GM21381 (cell line): ENCODE data around the gene CTXND2.
"Not testable (repeated sequence)": the region's sequence is repeated elsewhere in the genome, so short reads cannot be mapped to it uniquely, and the experiment has no call there.

Experiments used
- ATAC-seq: cut with Tn5 transposase; IDR thresholded peaks from one replicate; pipeline ENCODE4 v1.9.1; 2021; ENCODE audit warnings: mild to moderate bottlenecking, moderate library complexity; ENCODE audit not compliant: unreplicated experiment

The CTXND2 gene

DNA sequence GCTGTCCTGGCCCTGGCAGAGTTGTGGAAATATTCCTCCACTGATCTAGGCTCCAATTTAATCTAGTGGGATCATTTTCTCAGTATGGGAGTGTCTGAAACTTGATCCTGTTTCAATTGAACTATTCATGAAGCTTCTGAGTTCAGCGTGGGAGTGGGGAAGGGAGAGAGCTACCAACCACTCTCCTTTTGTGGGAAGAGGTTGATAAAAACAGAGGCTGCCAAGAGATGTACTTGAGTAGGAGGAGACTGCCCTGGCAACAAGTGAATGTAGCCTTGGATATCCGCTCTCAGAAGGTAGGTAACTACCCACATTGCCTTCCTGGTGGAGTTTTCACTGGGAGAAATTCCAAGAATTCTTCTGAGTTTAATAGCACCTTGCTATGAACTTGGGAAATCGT is at the start of gene CTXND2:
Gene CTXND2 (plus strand): TSS at position 119 of the 400 bp plus-strand sequence. CDS start 25,179 bp downstream, outside the sequence.
- ATAC-seq: no peak

DNA sequence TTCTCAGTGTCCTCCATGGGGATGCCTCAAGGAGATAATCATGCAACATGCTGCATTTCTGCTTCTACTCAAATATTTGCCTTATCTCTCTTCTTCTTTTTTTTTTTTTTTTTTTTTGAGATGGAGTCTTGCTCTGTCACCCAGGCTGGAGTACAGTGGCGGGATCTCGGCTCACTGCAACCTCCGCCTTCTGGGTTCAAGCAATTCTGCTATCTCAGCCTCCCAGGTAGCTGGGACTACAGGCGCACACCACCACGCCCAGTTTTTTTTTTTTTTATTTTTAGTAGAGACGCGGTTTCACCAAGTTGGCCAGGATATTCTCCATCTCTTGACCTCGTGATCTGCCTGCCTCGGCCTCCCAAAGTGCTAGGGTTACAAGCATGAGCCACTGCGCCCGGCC is 46.1 kb upstream of the CTXND2 start:
- not testable (repeated sequence) for ATAC-seq

DNA sequence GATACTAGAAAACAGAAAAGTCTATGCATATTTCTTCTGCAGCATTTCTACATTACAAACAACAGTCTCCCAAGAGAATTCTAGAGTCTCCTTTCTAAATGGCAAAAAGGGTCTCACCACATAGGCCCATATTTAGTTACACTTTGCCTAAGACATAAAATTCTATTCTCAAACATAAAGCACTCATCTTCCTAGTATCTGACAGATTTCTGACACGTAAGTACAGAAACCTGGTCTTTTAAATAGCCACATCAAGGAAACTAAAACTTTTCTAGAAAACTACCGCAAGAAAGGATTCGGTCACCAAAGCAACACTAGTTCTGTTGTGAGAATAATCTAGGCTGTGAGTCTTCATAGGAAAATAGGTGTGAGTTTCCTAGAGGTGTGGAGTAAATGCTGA is 45.3 kb upstream of the CTXND2 start:
- no peak for ATAC-seq

DNA sequence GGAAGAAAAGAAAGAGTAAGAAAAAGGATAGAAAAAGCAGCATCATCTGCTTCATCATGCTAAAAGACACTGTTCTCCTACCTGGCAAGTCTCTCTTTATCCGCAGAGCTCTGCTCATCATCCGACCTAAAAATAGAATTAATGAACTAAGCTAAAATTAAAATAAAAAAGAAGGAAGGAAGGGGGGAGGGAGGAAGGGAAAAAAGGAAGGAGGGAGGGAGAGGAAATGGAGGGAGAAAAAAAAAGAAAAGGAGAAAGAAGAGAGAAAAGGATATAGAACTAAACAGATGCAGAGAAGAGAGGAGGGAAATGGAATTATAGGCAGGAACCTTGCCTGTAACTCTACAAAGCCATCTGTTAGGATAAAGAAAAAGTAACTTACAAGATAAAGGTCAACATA is 44.6 kb upstream of the CTXND2 start:
- no peak for ATAC-seq

DNA sequence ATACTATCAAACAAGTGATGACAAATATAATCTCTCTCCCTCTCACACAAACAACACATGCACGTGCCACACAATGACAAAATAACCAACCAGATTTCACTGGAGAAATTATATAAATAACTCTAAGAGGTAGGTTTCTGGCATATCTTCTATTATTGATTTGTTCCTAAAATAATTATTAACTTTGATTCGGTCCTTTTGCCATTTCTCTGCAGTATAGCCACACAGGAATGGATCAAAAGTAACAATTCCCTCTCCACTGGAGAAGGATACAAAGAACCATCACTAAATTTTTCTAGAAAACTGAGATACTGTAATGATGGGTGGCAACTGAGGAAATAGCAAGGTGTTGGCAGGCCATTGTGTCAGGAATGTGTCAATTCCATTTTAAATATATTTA is 44.0 kb upstream of the CTXND2 start:
- ATAC-seq: no peak

DNA sequence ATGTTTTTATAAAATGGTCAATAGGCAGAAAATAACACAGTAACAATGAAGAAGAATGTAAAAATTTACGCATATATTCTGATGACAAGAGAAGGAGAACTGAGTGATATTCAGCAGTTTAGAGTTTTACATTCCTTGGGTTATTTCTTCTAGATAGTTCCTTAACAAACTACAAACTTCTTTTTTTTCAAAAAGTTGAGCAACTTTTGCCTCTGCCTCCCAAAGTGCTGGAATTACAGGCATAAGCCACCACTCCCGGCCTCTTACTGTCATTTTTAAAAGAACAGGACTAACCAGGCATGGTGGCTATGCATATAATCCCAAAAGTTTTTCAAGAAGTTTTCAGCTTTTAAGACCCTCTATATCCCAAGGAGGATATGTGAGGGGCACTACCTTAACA is 43.5 kb upstream of the CTXND2 start:
- no peak for ATAC-seq

DNA sequence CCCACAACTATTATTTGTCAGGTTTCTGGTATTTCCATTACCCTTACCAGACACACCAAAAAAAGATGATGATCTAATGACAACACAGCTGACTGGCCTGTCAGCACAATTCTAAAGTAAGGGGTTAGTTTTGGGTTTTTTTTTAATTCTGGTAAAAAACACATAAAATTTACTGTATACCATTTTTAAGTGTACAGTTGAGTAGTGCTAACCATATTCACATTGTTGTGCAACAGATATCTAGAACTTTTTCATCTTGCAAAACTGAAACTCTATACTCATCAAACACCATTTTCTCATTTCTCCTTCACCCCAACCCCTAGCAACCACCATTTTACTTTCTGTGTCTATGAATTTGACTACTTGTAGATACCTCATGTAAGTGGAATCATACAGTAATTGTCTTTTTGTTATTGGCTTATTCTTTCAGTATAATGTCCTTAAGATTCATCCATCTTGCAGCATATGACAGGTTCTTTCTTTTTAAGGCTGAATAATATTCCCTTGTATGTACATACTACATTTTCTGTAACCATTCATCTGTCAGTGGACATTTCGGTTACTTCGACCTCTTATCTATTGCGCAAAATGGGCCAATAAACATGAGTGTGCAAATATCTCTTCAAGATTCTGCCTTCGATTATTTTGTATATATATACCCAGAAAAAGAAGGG is 40.3 kb upstream of the CTXND2 start:
- no peak for ATAC-seq

DNA sequence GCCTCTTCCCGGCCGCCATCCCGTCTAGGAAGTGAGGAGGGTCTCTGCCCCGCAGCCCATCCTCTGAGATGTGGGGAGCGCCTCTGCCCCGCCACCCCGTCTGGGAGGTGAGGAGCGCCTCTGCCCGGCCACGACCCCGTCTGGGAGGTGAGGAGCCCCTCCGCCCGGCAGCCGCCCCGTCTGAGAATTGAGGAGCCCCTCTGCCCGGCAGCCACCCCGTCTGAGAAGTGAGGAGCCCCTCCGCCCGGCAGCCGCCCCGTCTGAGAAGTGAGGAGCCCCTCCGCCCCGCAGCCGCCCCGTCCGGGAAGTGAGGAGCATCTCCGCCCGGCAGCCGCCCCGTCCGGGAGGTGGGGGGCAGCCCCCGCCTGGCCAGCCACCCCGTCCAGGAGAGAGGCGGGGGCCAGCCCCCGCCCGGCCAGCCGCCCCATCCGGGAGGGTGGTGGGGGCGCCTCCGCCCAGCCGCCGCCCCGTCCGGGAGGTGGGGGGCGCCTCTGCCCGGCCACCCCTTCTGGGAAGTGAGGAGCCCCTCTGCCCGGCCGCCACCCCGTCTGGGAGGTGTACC is 36.1 kb upstream of the CTXND2 start:
- not testable (repeated sequence) for ATAC-seq

DNA sequence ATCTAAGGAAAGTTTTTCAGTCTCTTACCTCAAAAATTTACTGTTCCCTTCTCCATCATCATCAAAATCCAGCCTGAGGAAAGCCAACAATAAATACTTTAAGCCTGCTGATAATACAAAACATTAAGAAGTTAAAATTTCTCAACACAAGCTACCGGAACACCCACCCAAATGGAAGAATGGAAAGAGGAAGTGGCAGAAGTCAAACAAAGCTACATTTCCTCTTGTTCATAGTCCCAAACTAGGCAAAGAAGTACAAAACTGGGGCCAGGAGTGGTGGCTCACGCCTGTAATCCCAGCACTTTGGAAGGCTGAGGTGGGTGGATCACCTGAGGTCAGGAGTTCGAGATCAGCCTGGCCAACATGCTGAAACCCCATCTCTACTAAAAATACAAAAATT is 34.2 kb upstream of the CTXND2 start:
- ATAC-seq: not testable (repeated sequence)

DNA sequence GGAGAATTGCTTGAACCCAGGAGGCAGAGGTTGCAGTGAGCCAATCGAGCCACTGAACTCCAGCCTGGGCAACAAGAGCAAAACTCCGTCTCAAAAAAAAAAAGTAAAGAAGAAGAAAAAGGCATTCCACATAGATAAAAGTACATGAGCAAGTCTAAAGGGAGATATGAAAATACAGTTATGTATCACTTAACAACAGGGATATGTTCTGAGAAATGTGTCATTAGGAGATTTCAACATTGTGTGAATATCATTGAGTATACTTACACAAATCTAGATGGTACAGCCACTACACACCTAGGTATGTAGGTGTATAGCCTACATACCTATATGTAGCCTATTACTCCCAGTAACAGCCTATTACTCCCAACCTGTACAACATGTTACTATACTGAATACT is 23.2 kb upstream of the CTXND2 start:
- no peak for ATAC-seq

DNA sequence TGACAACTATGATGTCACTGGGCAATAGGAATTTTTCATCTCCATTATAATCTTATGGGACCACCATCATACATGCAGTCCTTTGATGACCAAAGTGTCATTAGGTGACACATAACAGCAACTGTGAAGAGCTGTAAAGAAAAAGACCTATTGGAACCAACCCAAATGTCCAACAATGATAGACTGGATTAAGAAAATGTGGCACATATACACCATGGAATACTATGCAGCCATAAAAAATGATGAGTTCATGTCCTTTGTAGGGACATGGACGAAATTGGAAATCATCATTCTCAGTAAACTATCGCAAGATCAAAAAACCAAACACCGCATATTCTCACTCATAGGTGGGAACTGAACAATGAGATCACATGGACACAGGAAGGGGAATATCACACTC is 22.7 kb upstream of the CTXND2 start:
- ATAC-seq: not testable (repeated sequence)

DNA sequence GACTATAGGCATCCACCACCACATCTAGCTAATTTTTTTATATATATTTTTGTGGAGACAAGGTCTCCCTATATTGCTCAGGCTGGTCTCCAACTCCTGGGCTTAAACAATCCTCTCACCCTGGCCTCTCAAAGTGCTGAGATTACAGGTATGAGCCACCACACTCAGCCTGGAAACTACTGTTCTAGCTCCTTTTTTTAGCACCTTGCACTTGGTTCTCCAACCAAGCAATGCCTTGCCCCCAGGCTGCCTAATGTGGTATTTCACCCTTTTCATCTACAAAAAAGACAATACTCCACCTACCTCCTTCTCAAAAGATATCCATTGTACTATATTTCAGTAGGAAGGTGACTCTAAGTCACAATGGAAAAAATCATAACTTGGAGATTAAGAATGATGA is 17.3 kb upstream of the CTXND2 start:
- ATAC-seq: no peak

DNA sequence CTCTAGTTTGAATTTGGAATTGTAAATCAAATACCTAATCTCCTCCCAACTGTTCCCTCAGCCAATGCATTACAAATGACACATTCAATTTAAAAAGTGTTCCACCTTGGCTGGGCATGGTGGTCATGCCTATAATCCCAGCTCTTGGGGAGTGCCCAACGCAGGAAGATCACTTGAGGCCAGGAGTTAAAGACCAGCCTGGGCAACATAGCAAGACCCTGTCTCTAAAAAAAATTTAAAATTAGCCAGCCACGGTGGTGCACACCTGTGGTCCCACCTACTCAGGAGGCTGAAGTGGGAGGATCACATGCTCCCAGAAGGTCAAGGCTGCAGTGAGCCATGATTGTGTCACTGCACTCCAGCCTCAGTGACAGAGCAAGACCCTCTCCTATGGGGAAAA is 14.4 kb upstream of the CTXND2 start:
- no peak for ATAC-seq

DNA sequence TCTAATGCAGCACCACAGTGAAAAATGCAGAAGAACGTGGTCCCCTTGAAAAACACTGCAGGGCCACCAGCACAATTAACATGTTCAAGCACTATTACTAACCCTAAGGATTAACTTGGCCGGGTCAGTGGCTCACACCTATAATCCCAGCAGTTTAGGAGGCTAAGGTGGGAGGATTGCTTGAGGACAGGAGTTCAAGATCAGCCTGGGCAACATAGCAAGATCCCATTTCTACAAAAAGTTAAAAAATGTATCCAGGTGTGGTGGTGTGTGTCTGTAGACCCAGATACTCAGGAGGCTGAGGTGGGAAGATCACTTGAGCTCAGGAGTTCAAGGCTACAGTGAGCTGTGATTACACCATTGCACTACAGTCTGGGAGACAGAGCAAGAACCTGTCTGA is 13.4 kb upstream of the CTXND2 start:
- no peak for ATAC-seq

DNA sequence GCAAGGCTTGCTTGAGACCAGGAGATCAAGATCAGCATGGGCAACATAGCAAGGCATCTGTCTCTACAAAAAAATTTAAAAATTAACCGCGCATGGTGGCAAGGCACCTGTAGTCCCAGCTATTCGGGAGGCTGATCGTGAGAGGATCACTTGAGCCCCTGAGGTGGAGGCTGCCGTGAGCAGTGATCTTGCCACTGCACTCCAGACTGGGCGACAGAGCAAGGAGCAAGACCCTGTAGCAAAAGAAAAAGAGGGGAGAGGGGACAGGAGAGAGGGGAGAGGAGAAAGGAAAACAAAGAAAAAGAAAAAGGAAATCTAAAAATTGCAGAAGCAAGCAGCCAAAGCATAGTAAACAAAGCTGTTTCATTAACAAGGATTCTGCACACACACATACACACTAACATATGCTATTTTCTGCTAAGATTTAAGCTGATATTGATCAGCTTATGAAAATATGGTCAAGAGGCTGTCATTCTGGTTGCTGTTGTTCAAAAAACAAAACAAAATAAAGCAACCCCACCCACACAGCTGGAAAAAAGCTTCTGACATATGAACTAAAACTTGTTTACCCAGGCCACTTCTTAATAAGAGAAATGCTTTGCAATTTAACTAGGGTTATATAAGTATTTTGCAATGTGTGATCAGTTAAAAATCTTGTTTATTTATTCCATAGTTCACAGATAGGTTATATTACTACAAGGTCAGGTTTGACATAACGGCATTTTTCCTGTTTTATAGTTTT is 12.3 kb upstream of the CTXND2 start:
- ATAC-seq: no peak

DNA sequence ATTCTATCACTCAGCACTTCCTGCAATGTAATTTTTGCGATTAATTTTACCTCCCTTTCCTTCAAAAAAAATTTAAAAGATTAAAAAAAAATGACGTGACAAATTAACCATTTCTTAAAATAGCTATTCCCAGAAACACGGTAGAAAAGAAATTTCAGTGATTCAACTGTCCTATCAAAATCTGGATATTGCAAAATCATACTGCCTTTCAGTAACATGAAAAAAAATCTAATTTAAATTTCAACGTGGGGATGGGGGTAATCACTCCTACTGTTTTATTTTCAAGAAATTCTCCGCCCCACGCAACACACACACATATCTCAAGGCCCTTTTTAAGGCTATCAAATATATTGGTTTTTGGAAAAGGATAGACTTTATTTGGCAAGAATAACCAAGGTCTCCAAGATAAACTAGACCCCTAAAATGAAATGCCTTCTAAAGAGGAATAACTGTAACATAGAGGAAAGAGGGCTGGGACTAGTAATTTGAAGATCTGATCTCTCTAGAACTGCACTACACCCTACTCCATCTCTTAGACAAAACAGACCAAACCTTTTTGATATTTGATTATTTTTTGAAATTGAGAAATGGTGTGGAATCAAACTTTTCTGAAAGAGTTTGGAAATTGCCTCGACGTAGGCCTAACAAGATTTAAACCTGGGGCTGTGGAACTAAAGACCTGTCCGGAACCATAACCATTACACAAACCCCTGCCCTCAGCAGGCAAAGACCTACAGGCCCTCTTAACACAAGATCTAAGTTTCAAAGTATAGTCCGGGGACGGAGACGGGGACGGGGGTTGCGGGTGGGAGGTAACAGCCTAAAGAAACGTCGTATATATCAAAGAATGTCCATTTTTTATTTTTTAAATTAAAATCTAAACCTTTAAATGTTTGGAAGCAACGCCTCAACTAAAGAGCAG is 11.5 kb upstream of the CTXND2 start:
- no peak for ATAC-seq

DNA sequence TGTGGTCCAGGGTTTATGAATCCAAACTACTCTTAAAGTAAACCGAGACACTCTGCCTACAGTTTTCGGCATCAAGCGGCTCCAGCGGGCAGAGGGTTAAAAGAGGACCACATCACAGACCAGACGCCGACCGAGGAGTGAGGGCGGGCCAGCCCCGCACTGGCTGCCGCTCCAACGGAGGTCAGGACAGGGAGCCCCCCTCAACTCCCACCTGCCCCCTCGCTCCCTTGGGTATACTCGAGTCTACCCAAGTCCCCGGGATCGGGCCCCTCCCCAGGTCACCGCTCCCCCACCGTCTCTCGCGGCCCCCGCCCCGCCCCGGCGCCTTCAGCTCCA is 10.8 kb upstream of the CTXND2 start:
- no peak for ATAC-seq

DNA sequence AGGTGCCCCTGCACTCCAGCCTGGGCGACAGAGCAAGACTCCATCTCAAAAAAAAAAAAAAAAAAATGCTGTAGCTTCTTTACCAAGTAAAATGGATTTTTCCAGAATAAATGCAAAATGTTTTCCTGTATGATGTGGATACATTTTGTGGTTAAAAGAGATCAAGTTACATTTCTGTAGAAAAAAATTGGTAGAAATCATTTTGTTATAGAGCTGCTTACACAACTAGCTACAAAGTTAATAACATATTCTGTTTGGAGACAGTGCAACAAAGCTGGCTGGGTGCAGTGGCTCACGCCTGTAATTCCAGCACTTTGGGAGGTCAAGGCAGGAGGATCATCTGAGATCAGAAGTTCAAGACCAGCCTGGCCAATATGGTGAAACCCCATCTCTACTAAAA is 8.0 kb upstream of the CTXND2 start:
- not testable (repeated sequence) for ATAC-seq

DNA sequence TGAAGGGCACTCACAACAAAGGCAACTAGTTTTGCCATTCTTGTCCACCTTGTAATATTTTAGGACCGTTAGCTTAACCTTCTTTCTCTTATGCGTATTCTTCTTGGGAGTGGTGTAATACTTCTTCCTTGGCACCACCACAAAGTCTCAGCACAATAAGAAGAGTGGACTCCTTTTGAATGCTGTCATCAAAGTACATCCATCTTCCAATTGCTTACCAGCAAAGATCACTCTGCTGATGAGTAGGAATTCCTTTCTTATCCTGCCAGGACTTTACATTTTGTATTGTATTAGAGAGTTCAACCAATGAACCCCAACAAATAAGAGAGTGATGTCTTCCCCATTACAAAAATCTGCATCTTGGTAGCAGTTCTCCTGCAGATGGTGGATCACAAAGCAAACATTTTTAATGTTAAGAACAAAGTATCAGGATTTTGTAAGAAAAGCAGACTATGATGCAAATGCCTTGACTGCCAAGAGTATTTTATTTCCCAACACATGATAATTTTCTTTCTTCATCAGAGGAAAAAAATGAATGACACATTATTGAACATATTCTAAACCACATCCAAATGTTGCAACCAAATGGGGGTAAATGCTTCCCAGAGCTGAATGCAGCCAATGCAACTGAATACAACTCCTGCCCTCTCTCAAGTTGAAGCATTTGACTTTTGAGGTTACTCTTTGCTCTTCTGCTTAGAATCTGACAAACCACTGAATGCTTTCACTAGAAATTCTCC is 5.4 kb upstream of the CTXND2 start:
- no peak for ATAC-seq

DNA sequence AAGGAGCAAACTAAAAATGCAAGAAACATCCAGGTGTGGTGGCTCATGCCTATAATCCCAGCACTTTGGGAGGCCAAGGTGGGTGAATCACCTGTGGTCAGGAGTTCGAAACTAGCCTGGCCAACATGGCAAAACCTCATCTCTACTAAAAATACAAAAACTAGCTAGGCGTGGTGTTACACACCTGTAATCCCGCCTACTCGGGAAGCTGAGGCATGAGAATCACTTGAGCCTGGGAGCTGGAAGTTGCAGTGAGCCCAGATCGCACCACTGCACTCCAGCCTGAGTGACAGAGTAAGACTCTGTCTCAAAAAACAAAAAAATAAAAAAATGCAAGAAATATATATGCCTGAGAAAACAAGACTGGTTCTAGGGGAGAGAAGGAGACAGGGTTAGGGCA is 3.8 kb upstream of the CTXND2 start:
- ATAC-seq: not testable (repeated sequence)

DNA sequence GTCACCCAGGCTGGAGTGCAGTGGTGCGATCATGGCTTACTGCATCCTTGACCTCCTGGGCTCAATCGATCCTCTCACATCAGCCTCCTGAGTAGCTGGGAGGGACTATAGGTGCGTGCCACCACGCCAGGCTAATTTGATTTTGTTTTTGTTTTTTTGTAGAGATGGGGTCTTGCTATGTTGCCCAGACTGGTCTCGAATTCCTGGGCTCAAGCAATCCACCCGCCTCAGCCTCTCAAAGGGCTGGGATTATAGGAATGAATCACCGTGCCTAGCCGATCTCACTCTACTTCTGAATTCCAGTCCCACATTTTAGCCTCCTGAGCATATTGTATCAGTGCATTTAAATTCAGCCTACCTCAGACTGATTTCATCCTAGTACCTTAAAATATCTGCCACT is 1.8 kb downstream of the CTXND2 start:
- ATAC-seq: no peak
